Measurements from ENCODE around the gene SERPINA7.

DNA sequence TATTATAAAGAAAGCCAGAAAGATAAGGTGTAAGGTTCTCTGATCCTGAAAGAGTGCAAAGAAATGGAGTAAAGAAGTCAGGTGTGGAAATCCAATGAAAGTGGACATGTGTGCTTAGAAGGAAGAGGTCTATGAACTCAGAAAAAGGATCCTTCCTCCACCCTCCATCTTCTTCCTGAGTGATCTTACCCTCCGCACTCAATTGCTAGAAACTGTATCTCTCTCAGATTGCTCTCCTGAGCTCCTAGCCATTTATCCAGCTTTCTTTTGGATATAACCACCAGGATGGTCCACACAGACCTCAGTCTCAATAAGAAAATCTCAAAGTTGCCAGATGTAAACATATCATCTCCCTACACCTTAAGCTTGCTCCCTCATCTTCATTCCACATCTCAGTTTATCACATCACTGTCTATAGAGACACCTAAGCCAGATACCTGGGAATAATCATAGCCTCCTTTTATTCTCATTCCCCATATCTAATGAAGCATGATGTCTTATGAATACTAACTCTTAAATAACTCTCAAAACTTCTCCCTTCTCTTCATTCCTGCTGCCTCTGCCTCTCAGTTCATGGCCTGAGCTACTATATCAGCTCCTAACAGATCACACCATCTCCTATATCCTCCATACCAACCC is 573 bp downstream of the SERPINA7 start:
- TF ChIP-seq, protein P1, sequence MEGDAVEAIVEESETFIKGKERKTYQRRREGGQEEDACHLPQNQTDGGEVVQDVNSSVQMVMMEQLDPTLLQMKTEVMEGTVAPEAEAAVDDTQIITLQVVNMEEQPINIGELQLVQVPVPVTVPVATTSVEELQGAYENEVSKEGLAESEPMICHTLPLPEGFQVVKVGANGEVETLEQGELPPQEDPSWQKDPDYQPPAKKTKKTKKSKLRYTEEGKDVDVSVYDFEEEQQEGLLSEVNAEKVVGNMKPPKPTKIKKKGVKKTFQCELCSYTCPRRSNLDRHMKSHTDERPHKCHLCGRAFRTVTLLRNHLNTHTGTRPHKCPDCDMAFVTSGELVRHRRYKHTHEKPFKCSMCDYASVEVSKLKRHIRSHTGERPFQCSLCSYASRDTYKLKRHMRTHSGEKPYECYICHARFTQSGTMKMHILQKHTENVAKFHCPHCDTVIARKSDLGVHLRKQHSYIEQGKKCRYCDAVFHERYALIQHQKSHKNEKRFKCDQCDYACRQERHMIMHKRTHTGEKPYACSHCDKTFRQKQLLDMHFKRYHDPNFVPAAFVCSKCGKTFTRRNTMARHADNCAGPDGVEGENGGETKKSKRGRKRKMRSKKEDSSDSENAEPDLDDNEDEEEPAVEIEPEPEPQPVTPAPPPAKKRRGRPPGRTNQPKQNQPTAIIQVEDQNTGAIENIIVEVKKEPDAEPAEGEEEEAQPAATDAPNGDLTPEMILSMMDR (conservative IDR thresholded peaks at IDR 0.05; ENCODE audit: low read depth, low read length), result no peak
- TF ChIP-seq EZH2 (IDR thresholded peaks at IDR 0.05; ENCODE audit: low read length, unreplicated experiment) (no peak), EZH2phosphoT487 (IDR thresholded peaks at IDR 0.05; ENCODE audit: borderline replicate concordance, low read length) (no peak)
